ENCODE data around the gene MBLAC2.
A peak's percentile ranks its signal among the peaks of the same experiment; 100 is the strongest.

Gene MBLAC2

DNA sequence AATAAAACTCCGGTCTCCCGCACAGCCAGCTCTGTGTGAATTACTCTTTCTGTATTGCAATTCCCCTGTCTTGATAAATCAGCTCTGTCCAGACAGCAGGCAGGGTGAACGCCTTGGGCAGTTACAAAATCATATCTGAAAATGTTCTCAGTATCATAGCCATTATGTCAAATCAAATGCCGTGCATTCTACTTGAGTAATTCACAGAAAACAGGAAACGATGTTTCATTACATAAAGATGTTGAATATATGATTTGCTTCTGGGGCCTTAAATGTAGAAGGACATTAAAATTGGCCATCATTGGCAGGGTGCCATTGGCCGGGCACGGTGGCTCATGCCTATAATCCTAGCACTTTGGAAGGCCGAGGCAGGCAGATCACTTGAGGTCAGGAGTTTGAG, 8.6 kb upstream of the MBLAC2 start:
- no peaks in the 10 kb centered on the region for H3K27me3 ChIP-seq (ENCODE audit: insufficient read depth, low read length)
- peaks cover 16% of the 10 kb centered on the region for H3K4me1 ChIP-seq (ENCODE audit: insufficient read depth, low read length)
- H3K9ac ChIP-seq (ENCODE audit: low read depth, low read length): no peak overlapping the region
- H3K27ac ChIP-seq (ENCODE audit: low read length): no peak overlapping the region
- H3K9me3 ChIP-seq (ENCODE audit: insufficient read depth, low read depth, low read length): no peaks in the 10 kb centered on the region
- H3K4me3 ChIP-seq (ENCODE audit: low read length): no peak overlapping the region
- peaks cover 94% of the 10 kb centered on the region for H3K36me3 ChIP-seq (ENCODE audit: insufficient read depth, low read depth, low read length)

DNA sequence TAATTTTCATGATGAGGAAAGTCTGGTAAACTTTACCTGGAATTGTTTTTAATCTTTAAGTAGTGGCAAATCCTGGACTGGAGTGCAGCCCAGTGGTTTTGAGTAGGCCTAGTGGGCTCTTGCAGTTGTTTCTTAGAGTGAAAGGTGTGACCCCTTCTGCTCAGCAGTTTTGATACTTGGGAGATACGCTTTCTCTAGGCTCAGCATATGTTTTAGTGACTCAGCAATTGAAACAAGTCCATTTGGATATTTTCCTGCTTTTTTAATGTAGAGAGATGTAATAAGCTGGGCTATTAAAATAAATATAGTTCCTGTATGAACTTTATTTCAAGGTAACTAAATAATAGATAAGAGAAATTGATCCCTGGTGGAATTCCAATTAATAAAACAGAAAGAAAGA, 6.1 kb upstream of the MBLAC2 start:
- H3K27me3 ChIP-seq (ENCODE audit: insufficient read depth, low read length): no peaks in the 10 kb centered on the region
- no peak overlapping the region for H3K27ac ChIP-seq (ENCODE audit: low read length)
- H3K4me3 ChIP-seq (ENCODE audit: low read length): no peak overlapping the region
- peaks cover 80% of the 10 kb centered on the region for H3K36me3 ChIP-seq (ENCODE audit: insufficient read depth, low read depth, low read length)
- H3K4me1 ChIP-seq (ENCODE audit: insufficient read depth, low read length): peaks cover 28% of the 10 kb centered on the region
- peak overlapping the region; percentile 50; the same call in 1 of the 2 replicates for H3K9ac ChIP-seq (ENCODE audit: low read depth, low read length)
- H3K9me3 ChIP-seq (ENCODE audit: insufficient read depth, low read depth, low read length): no peaks in the 10 kb centered on the region

DNA sequence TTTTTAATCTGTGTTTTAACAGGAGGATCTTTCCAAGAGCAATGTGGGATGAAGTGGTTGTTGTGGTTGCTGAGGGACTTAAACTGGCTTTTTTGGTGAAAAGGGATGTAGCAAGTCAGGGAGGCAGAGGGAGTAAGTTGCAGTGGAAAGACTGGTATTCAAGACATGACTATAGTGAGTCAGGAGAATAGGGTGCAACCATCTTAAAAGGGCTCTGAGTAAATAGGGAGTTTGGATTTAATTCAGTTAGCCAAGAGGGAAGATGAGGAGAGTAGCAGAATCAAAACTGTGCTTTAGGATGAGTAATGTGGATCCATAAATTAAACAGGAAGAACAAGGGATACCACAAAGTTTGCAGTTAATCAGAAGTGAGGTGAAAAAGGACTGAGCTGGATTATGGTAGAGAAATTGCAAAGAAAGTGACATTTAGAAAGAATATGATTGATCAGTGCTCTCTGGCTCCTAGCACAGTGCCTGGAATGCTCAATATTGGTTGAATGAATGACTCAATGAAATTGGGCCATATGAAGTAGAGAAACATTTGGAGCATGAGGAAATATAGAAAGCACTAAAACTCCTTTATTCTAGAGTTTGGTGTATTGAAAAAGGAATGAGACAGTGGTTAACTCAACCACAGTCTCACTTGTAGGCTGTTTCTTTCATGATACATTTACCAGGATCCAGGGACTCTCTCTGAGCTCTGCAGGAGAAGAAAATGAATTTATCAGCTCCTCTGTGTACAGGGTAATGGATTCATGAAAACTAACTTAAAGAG, 5.2 kb upstream of the MBLAC2 start:
- Histone ChIP-seq H3K9me3 (ENCODE audit: insufficient read depth, low read depth, low read length) (no peaks in the 10 kb centered on the region), H3K9ac (ENCODE audit: low read depth, low read length) (peak overlapping the region; percentile 50; the same call in 1 of the 2 replicates), H3K36me3 (ENCODE audit: insufficient read depth, low read depth, low read length) (peaks cover 71% of the 10 kb centered on the region), H3K27ac (ENCODE audit: low read length) (no peak overlapping the region), H3K4me3 (ENCODE audit: low read length) (no peak overlapping the region), H3K27me3 (ENCODE audit: insufficient read depth, low read length) (no peaks in the 10 kb centered on the region), H3K4me1 (ENCODE audit: insufficient read depth, low read length) (peaks cover 28% of the 10 kb centered on the region)

DNA sequence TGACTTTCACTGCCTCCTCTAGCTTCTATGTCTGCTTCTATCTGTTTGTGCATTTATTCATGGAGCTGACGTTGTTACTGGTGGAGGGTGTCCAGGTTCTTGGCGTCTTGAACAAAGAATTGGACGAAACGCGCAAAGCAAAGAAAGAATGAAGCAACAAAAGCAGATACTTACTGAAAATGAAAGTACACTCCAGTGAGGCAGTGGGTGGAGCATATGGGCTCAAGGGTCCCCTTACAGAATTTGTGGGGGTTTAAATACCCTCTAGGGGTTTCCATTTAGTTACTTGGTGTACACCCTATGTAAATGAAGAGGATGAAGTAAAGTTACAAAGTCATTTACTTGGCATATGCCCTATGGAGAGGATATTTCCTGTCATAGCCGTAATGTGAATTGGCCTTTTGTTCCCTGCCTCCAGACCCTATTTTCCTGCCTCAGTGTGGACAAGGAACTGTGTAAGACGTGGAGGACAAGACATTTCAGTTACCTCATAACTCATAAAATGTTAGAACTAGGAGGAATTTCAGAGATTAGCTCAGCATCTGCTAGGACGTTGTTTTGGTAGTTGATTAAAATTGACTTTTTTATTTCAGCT, 3.1 kb upstream of the MBLAC2 start:
- Histone ChIP-seq H3K4me1 (ENCODE audit: insufficient read depth, low read length) (peaks cover 29% of the 10 kb centered on the region), H3K4me3 (ENCODE audit: low read length) (peak overlapping the region; percentile 99), H3K36me3 (ENCODE audit: insufficient read depth, low read depth, low read length) (peaks cover 53% of the 10 kb centered on the region; the same call in 1 of the 2 replicates), H3K9me3 (ENCODE audit: insufficient read depth, low read depth, low read length) (no peaks in the 10 kb centered on the region), H3K27me3 (ENCODE audit: insufficient read depth, low read length) (no peaks in the 10 kb centered on the region), H3K9ac (ENCODE audit: low read depth, low read length) (peak overlapping the region; percentile 93; the same call in 1 of the 2 replicates), H3K27ac (ENCODE audit: low read length) (peak overlapping the region; percentile 62)

DNA sequence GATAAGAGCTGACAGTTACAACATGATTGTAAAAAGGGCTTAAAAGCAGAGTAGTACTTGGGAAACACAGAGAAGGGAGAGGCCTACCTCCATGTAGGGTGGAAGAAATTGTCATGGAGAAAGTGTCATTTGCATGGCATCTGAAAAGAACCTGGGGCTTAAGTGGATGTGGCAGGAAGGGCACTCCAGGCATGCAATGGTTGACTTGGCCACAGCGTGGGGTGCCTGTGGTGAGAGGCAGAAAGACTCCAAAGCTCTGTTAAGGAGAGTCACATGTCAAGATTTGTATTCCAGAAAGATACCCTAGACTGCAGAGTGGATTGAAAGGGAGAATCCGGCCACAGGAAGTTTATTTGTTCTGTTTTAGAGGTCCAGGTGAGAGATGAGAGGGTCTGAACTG, 2.5 kb upstream of the MBLAC2 start:
- Histone ChIP-seq H3K9ac (ENCODE audit: low read depth, low read length) (peak overlapping the region; percentile 93; the same call in 1 of the 2 replicates), H3K27me3 (ENCODE audit: insufficient read depth, low read length) (no peaks in the 10 kb centered on the region), H3K4me1 (ENCODE audit: insufficient read depth, low read length) (peaks cover 31% of the 10 kb centered on the region), H3K36me3 (ENCODE audit: insufficient read depth, low read depth, low read length) (peaks cover 47% of the 10 kb centered on the region; the same call in 1 of the 2 replicates), H3K27ac (ENCODE audit: low read length) (peak overlapping the region; percentile 62), H3K9me3 (ENCODE audit: insufficient read depth, low read depth, low read length) (no peaks in the 10 kb centered on the region), H3K4me3 (ENCODE audit: low read length) (peak overlapping the region; percentile 99)

DNA sequence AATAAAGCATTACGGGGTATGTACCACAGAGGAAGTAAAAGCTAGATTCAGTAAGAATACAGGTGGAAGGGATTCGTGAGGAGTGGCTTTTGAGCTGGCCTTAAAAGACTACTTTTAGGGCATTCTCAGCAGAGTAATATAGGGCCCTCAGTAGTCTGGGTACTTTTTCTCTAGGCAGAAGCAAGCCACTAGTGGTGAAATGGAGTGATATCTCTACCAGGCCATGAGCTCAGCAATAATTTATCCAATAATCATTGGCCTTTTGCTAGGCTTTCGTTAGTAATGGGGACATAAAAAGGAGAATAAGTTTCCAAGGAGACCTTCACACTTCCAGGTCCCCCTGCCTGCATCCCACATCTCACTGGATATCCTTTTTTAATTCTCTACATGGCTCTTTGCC, 1.8 kb upstream of the MBLAC2 start:
- Histone ChIP-seq H3K4me1 (ENCODE audit: insufficient read depth, low read length) (peaks cover 31% of the 10 kb centered on the region), H3K27me3 (ENCODE audit: insufficient read depth, low read length) (no peaks in the 10 kb centered on the region), H3K4me3 (ENCODE audit: low read length) (peak overlapping the region; percentile 99), H3K9me3 (ENCODE audit: insufficient read depth, low read depth, low read length) (no peaks in the 10 kb centered on the region), H3K9ac (ENCODE audit: low read depth, low read length) (peak overlapping the region; percentile 93; the same call in 1 of the 2 replicates), H3K36me3 (ENCODE audit: insufficient read depth, low read depth, low read length) (peaks cover 40% of the 10 kb centered on the region; the same call in 1 of the 2 replicates), H3K27ac (ENCODE audit: low read length) (peak overlapping the region; percentile 88)

DNA sequence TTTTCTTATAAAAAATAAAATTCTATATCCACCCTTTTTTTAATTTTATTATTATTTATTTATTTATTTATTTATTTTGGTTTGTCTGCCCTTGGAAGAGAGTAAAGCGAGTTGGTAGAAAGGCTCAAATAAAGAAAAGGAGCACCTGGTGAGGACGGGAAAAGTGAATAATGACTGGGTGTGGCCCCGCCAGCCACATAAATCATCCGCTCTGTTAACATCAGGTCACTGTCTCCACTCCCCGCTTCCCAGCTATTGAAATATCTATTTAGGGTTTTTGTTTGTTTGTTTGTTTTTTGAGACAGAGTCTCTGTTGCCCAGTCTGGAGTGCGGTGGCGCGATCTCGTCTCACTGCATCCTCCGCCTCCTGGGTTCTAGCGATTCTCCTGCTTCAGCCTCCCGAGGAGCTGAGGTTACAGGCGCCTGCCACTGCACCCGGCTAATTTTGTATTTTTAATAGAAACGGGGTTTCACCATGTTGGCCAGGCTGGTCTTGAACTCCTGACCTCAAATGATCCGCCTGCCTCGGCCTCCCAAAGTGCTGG, 937 bp upstream of the MBLAC2 start:
- Histone ChIP-seq H3K9ac (ENCODE audit: low read depth, low read length) (peak overlapping the region; percentile 93; the same call in 1 of the 2 replicates), H3K27me3 (ENCODE audit: insufficient read depth, low read length) (no peaks in the 10 kb centered on the region), H3K36me3 (ENCODE audit: insufficient read depth, low read depth, low read length) (peaks cover 31% of the 10 kb centered on the region; the same call in 1 of the 2 replicates), H3K9me3 (ENCODE audit: insufficient read depth, low read depth, low read length) (no peaks in the 10 kb centered on the region), H3K27ac (ENCODE audit: low read length) (peak overlapping the region; percentile 88), H3K4me1 (ENCODE audit: insufficient read depth, low read length) (peaks cover 31% of the 10 kb centered on the region), H3K4me3 (ENCODE audit: low read length) (peak overlapping the region; percentile 99)

DNA sequence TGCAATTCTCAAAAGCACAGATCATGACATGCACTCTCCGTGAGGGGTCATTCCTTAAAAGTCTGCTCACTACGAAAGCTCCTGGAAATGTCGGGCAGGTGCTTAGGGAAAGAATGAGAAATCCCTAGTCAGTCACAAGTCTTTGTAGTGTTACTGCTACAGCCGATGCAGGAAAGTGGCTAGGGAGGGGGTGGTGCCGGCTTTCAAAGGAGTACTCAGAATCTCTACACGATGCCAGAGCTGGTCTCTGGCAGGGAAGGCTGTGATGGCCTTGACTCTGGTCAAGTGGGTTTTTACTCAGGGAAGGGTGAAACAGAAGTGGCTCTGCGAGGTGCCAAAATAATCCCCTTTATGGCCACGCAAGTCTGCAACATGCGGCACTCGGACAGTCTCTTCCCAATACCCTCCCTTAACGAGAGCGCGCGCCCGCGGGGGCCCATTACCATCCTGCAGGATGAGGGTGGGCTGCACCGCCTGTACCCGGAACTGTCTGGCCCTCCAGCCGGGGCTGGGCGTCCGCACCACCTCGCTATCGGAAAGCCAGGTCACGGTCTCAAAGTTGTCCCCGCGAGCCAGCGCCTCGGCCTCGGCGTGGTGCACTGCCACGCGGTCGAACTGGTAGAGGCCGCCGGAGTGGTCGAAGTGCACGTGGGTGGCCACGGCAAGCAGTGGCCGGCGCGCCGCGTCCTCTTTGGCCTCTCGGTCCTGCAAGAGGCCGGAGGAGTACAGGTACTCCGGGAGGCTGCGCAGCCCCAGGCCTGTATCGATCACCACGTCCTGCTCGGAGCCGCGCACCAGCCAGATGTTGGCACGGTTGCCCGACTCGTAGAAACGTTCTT, 956 bp downstream of the MBLAC2 start:
- H3K27ac ChIP-seq (ENCODE audit: low read length): peak overlapping the region; percentile 39
- no peaks in the 10 kb centered on the region for H3K27me3 ChIP-seq (ENCODE audit: insufficient read depth, low read length)

DNA sequence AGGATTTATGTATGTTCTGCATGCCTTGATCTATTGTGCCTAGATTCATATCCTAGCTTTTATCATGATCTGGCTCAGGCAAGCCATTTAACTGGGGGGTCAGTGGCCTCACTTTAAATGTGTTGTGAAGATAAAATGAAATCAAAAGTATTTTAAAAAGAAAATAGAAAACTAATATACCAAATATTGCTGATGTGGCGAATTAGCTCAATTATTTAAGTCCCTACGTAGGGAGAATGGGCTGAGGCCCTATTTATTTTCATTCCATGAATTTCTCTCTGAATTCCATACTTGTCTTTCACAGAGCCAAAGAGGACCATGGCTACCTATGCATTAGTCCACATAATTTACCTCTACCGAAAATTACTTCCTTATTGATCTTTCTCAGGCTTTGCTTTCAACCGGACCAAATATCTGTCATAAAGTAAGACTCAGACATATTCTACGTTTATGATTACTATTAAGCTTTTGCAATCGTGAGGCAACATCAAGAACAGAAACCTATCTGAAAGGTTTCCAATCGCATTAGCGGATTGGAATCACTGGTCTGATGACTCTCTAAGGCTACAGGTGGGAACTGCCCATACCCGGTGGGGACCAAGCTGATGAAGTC, 1.7 kb downstream of the MBLAC2 start:
- Histone ChIP-seq H3K4me3 (ENCODE audit: low read length) (peak overlapping the region; percentile 99), H3K9me3 (ENCODE audit: insufficient read depth, low read depth, low read length) (no peaks in the 10 kb centered on the region), H3K27me3 (ENCODE audit: insufficient read depth, low read length) (no peaks in the 10 kb centered on the region), H3K4me1 (ENCODE audit: insufficient read depth, low read length) (peaks cover 16% of the 10 kb centered on the region), H3K27ac (ENCODE audit: low read length) (no peak overlapping the region), H3K9ac (ENCODE audit: low read depth, low read length) (peak overlapping the region; percentile 93; the same call in 1 of the 2 replicates), H3K36me3 (ENCODE audit: insufficient read depth, low read depth, low read length) (peaks cover 5% of the 10 kb centered on the region; the same call in 1 of the 2 replicates)

More for the DNA sequence above, 956 bp downstream of the MBLAC2 start:
- Histone ChIP-seq H3K9ac (ENCODE audit: low read depth, low read length) (peak overlapping the region; percentile 93), H3K4me1 (ENCODE audit: insufficient read depth, low read length) (peaks cover 20% of the 10 kb centered on the region), H3K9me3 (ENCODE audit: insufficient read depth, low read depth, low read length) (no peaks in the 10 kb centered on the region), H3K4me3 (ENCODE audit: low read length) (peak overlapping the region; percentile 99), H3K36me3 (ENCODE audit: insufficient read depth, low read depth, low read length) (peaks cover 12% of the 10 kb centered on the region; the same call in 1 of the 2 replicates)

DNA sequence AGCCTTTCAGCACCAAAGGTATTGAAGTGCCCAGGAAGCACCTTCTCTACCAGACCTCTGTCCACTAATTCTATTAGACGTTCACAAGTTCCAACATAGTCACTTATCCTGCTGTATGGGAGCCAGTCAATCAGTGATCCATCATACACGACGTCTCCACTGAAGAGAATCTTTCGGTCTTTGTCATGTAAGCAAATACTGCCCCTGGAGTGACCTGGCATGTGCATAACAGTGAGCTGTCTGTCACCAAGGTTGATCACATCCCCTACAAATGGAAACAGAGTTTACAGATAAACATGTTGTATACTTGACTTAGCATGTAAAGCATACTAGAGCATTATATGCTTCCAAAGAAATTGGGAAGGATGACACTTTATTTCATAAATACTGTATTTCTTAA, 13.3 kb downstream of the MBLAC2 start:
- Histone ChIP-seq H3K9ac (ENCODE audit: low read depth, low read length) (no peak overlapping the region), H3K9me3 (ENCODE audit: insufficient read depth, low read depth, low read length) (no peaks in the 10 kb centered on the region), H3K27me3 (ENCODE audit: insufficient read depth, low read length) (no peaks in the 10 kb centered on the region), H3K27ac (ENCODE audit: low read length) (no peak overlapping the region), H3K36me3 (ENCODE audit: insufficient read depth, low read depth, low read length) (0 out of 2 replicates have a peak, but pooled peaks cover 5% of the 10 kb centered on the region), H3K4me1 (ENCODE audit: insufficient read depth, low read length) (peaks cover 6% of the 10 kb centered on the region; the same call in 1 of the 2 replicates), H3K4me3 (ENCODE audit: low read length) (peak overlapping the region; percentile 16; the same call in 1 of the 2 replicates)

DNA sequence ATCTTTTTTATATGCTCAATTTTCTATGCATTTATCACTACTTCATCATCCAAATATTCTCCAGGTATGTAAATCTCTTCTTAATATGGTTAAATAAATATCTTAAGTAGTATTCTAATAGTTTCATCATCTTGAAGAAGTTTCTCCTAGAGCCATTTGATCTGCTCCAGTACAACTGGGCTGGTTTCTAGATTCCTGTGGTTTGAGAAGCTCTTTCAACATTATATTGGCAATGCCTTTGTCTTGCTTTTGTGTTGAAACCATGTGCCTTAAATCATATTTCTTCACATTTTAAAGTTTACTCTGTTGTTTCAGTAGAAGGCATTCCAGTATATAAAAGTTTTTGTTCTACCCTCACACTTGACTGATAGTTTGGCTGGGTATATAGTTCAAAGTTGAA, 27.6 kb downstream of the MBLAC2 start:
- no peaks in the 10 kb centered on the region for H3K9me3 ChIP-seq (ENCODE audit: insufficient read depth, low read depth, low read length)
- no peak overlapping the region for H3K27ac ChIP-seq (ENCODE audit: low read length)
- no peaks in the 10 kb centered on the region for H3K4me1 ChIP-seq (ENCODE audit: insufficient read depth, low read length)
- no peak overlapping the region for H3K9ac ChIP-seq (ENCODE audit: low read depth, low read length)
- no peak overlapping the region for H3K4me3 ChIP-seq (ENCODE audit: low read length)
- H3K27me3 ChIP-seq (ENCODE audit: insufficient read depth, low read length): no peaks in the 10 kb centered on the region
- H3K36me3 ChIP-seq (ENCODE audit: insufficient read depth, low read depth, low read length): no peaks in the 10 kb centered on the region

Measured in iPS-20b (cell line).